Measurements from ENCODE around the gene ZNF512. TPM values are rescaled to one million over a fixed set of nuclear protein-coding genes. Genes with fewer than 3 reads are reported as not detected.

Gene ZNF512
- total RNA-seq, 2 donors from 2014 or later: 16.8 to 62.5 TPM

GRCh38 chr2:27561060-27561459, 21.8 kb upstream of the ZNF512 start:
- no peak for DNase-seq (ENCODE audit: low spot score)
- ATAC-seq (ENCODE audit: insufficient number of reproducible peaks, low FRiP score, low read depth): no peak
- no peak overlapping the region for H3K27ac ChIP-seq
- TF ChIP-seq, protein P1, sequence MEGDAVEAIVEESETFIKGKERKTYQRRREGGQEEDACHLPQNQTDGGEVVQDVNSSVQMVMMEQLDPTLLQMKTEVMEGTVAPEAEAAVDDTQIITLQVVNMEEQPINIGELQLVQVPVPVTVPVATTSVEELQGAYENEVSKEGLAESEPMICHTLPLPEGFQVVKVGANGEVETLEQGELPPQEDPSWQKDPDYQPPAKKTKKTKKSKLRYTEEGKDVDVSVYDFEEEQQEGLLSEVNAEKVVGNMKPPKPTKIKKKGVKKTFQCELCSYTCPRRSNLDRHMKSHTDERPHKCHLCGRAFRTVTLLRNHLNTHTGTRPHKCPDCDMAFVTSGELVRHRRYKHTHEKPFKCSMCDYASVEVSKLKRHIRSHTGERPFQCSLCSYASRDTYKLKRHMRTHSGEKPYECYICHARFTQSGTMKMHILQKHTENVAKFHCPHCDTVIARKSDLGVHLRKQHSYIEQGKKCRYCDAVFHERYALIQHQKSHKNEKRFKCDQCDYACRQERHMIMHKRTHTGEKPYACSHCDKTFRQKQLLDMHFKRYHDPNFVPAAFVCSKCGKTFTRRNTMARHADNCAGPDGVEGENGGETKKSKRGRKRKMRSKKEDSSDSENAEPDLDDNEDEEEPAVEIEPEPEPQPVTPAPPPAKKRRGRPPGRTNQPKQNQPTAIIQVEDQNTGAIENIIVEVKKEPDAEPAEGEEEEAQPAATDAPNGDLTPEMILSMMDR (IDR thresholded peaks at IDR 0.05): no peak
- H3K36me3 ChIP-seq: no peaks in the 10 kb centered on the region
- no peak overlapping the region for H3K4me3 ChIP-seq
- H3K4me1 ChIP-seq (ENCODE audit: control insufficient read depth in 1 of 2, low read depth in 2 of 2): no peaks in the 10 kb centered on the region
- H3K9me3 ChIP-seq: no peaks in the 10 kb centered on the region
- no peaks in the 10 kb centered on the region for H3K27me3 ChIP-seq (replicated peaks; ENCODE audit: insufficient read depth)

- Histone ChIP-seq H3K4me3 (no peak overlapping the region), H3K9me3 (no peaks in the 10 kb centered on the region), H3K36me3 (no peaks in the 10 kb centered on the region), H3K27me3 (replicated peaks; ENCODE audit: insufficient read depth) (no peaks in the 10 kb centered on the region), H3K27ac (no peak overlapping the region), H3K4me1 (ENCODE audit: control insufficient read depth in 1 of 2, low read depth in 2 of 2) (no peaks in the 10 kb centered on the region)
- DNase-seq (ENCODE audit: low spot score): no peak
- ATAC-seq (ENCODE audit: insufficient number of reproducible peaks, low FRiP score, low read depth): no peak
- TF ChIP-seq, protein P1 (IDR thresholded peaks at IDR 0.05): no peak
Observed at GRCh38 chr2:27566628-27567027, 16.2 kb upstream of the ZNF512 start.

- Histone ChIP-seq H3K27me3 (replicated peaks; ENCODE audit: insufficient read depth) (no peaks in the 10 kb centered on the region), H3K4me1 (ENCODE audit: control insufficient read depth in 1 of 2, low read depth in 2 of 2) (no peaks in the 10 kb centered on the region), H3K4me3 (no peak overlapping the region), H3K9me3 (peaks cover 3% of the 10 kb centered on the region), H3K27ac (no peak overlapping the region), H3K36me3 (no peaks in the 10 kb centered on the region)
- TF ChIP-seq, protein P1 (IDR thresholded peaks at IDR 0.05): no peak
- no peak for DNase-seq (ENCODE audit: low spot score)
- ATAC-seq (ENCODE audit: insufficient number of reproducible peaks, low FRiP score, low read depth): no peak
Observed at GRCh38 chr2:27569398-27569797, 13.4 kb upstream of the ZNF512 start.

- DNase-seq (ENCODE audit: low spot score): no peak
- ATAC-seq (ENCODE audit: insufficient number of reproducible peaks, low FRiP score, low read depth): no peak
- no peak overlapping the region for H3K27ac ChIP-seq
- H3K4me1 ChIP-seq (ENCODE audit: control insufficient read depth in 1 of 2, low read depth in 2 of 2): no peaks in the 10 kb centered on the region
- H3K27me3 ChIP-seq (replicated peaks; ENCODE audit: insufficient read depth): no peaks in the 10 kb centered on the region
- TF ChIP-seq, protein P1 (IDR thresholded peaks at IDR 0.05): no peak
- peaks cover 3% of the 10 kb centered on the region for H3K9me3 ChIP-seq
- H3K4me3 ChIP-seq: no peak overlapping the region
- H3K36me3 ChIP-seq: no peaks in the 10 kb centered on the region
Observed at GRCh38 chr2:27571197-27571596, 11.6 kb upstream of the ZNF512 start.

DNA sequence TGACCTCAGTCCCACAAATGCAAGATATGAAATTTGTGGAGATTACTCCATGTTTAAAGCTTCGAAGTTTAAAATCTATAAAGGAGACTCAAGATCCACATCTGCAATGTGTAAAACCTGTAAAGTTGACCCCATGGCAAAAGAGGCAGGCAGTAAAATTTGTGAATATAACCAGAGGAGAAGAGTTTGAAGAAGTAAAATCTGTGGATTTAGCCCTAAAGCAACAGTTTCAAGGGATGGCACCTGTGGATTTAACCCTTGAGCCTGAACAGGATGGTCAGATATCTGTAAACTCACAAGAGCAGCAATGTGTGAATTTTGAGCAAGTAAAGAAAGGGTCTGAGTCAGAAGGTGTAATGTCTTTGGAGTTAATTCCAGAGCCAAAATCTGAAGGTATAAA, 11.2 kb upstream of the ZNF512 start:
- ATAC-seq (ENCODE audit: insufficient number of reproducible peaks, low FRiP score, low read depth) (no peak), DNase-seq (ENCODE audit: low spot score) (no peak)
- no peaks in the 10 kb centered on the region for H3K4me1 ChIP-seq (ENCODE audit: control insufficient read depth in 1 of 2, low read depth in 2 of 2)
- no peaks in the 10 kb centered on the region for H3K36me3 ChIP-seq
- TF ChIP-seq, protein P1 (IDR thresholded peaks at IDR 0.05): no peak
- H3K27me3 ChIP-seq (replicated peaks; ENCODE audit: insufficient read depth): no peaks in the 10 kb centered on the region
- H3K4me3 ChIP-seq: no peak overlapping the region
- H3K9me3 ChIP-seq: peaks cover 3% of the 10 kb centered on the region
- H3K27ac ChIP-seq: no peak overlapping the region
